Measurements from ENCODE around the gene TK1.

TK1 gene

GRCh38 chr17:78226055-78226758 lies 39.4 kb upstream of the TK1 start:
- no peak overlapping the region for H3K4me3 ChIP-seq (replicated peaks in 1 of 2; ENCODE audit: low read depth in 2 of 2, low read length in 2 of 2)
- no peak for DNase-seq (ENCODE audit: low read depth in 2 of 2)
- TF ChIP-seq, protein P1, sequence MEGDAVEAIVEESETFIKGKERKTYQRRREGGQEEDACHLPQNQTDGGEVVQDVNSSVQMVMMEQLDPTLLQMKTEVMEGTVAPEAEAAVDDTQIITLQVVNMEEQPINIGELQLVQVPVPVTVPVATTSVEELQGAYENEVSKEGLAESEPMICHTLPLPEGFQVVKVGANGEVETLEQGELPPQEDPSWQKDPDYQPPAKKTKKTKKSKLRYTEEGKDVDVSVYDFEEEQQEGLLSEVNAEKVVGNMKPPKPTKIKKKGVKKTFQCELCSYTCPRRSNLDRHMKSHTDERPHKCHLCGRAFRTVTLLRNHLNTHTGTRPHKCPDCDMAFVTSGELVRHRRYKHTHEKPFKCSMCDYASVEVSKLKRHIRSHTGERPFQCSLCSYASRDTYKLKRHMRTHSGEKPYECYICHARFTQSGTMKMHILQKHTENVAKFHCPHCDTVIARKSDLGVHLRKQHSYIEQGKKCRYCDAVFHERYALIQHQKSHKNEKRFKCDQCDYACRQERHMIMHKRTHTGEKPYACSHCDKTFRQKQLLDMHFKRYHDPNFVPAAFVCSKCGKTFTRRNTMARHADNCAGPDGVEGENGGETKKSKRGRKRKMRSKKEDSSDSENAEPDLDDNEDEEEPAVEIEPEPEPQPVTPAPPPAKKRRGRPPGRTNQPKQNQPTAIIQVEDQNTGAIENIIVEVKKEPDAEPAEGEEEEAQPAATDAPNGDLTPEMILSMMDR (IDR thresholded peaks at IDR 0.05; ENCODE audit: low read depth, low read length), result no peak

DNA sequence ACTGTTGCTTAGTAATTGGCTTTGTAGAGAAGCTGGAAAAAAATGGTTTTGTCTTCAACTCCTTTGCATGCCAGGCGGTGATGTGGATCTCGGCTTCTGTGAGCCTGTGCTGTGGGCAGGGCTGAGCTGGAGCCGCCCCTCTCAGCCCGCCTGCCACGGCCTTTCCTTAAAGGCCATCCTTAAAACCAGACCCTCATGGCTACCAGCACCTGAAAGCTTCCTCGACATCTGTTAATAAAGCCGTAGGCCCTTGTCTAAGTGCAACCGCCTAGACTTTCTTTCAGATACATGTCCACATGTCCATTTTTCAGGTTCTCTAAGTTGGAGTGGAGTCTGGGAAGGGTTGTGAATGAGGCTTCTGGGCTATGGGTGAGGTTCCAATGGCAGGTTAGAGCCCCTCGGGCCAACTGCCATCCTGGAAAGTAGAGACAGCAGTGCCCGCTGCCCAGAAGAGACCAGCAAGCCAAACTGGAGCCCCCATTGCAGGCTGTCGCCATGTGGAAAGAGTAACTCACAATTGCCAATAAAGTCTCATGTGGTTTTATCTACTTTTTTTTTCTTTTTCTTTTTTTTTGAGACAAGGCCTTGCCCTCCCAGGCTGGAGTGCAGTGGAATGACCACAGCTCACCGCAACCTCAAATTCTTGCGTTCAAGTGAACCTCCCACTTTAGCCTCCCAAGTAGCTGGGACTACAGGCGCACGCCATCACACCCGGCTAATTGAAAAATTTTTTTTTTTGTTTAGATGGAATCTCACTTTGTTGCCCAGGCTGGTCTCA lies 38.4 kb upstream of the TK1 start:
- no peak for DNase-seq (ENCODE audit: low read depth in 2 of 2)
- no peak overlapping the region for H3K4me3 ChIP-seq (replicated peaks in 1 of 2; ENCODE audit: low read depth in 2 of 2, low read length in 2 of 2)
- TF ChIP-seq, protein P1 (IDR thresholded peaks at IDR 0.05; ENCODE audit: low read depth, low read length), result no peak

DNA sequence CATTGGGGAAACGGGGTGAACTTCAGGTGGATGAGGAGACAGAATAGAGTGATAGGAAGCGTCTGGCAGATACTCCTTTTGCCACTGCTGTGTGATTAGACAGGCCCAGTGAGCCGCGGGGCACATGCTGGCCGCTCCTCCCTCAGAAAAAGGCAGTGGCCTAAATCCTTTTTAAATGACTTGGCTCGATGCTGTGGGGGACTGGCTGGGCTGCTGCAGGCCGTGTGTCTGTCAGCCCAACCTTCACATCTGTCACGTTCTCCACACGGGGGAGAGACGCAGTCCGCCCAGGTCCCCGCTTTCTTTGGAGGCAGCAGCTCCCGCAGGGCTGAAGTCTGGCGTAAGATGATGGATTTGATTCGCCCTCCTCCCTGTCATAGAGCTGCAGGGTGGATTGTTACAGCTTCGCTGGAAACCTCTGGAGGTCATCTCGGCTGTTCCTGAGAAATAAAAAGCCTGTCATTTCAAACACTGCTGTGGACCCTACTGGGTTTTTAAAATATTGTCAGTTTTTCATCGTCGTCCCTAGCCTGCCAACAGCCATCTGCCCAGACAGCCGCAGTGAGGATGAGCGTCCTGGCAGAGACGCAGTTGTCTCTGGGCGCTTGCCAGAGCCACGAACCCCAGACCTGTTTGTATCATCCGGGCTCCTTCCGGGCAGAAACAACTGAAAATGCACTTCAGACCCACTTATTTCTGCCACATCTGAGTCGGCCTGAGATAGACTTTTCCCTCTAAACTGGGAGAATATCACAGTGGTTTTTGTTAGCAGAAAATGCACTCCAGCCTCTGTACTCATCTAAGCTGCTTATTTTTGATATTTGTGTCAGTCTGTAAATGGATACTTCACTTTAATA lies 37.6 kb upstream of the TK1 start:
- TF ChIP-seq, protein P1 (IDR thresholded peaks at IDR 0.05; ENCODE audit: low read depth, low read length), result no peak
- DNase-seq (ENCODE audit: low read depth in 2 of 2), result no peak
- no peak overlapping the region for H3K4me3 ChIP-seq (replicated peaks in 1 of 2; ENCODE audit: low read depth in 2 of 2, low read length in 2 of 2)

- TF ChIP-seq, protein P1 (IDR thresholded peaks at IDR 0.05; ENCODE audit: low read depth, low read length), result no peak
- no peak for DNase-seq (ENCODE audit: low read depth in 2 of 2)
Measured at GRCh38 chr17:78223765-78224164, 36.9 kb upstream of the TK1 start.

GRCh38 chr17:78223061-78223460 lies 36.2 kb upstream of the TK1 start:
- DNase-seq (ENCODE audit: low read depth in 2 of 2), result no peak
- TF ChIP-seq, protein P1 (IDR thresholded peaks at IDR 0.05; ENCODE audit: low read depth, low read length), result no peak
- no peak overlapping the region for H3K4me3 ChIP-seq (replicated peaks in 1 of 2; ENCODE audit: low read depth in 2 of 2, low read length in 2 of 2)

More at GRCh38 chr17:78223765-78224164, 36.9 kb upstream of the TK1 start:
- H3K4me3 ChIP-seq (replicated peaks in 1 of 2; ENCODE audit: low read depth in 2 of 2, low read length in 2 of 2), result no peak overlapping the region

- no peak for DNase-seq (ENCODE audit: low read depth in 2 of 2)
- H3K4me3 ChIP-seq (replicated peaks in 1 of 2; ENCODE audit: low read depth in 2 of 2, low read length in 2 of 2), result no peak overlapping the region
- TF ChIP-seq, protein P1 (IDR thresholded peaks at IDR 0.05; ENCODE audit: low read depth, low read length), result no peak
Measured at GRCh38 chr17:78219396-78220150, 32.7 kb upstream of the TK1 start.
